HG02610 (cell line): ENCODE data around the gene PTGIS.

Experiments
- ATAC-seq: cut with Tn5 transposase; IDR thresholded peaks from one replicate; pipeline ENCODE4 v1.9.1; 2021; ENCODE audit warnings: mild to moderate bottlenecking, moderate library complexity; ENCODE audit not compliant: unreplicated experiment

The PTGIS gene

GRCh38 chr20:49476016-49476355, 92.0 kb downstream of the PTGIS start:
- ATAC-seq: no peak

- no peak for ATAC-seq
Measured at GRCh38 chr20:49475292-49476015, 92.5 kb downstream of the PTGIS start.

- ATAC-seq: no peak
Measured at GRCh38 chr20:49471397-49471796, 96.5 kb downstream of the PTGIS start.

- ATAC-seq: no peak
Measured at GRCh38 chr20:49470922-49471321, 97.0 kb downstream of the PTGIS start.

GRCh38 chr20:49469060-49469459, 98.9 kb downstream of the PTGIS start:
- ATAC-seq: no peak

GRCh38 chr20:49468412-49468811, 99.5 kb downstream of the PTGIS start:
- ATAC-seq: no peak

- ATAC-seq: no peak
Measured at GRCh38 chr20:49466114-49466912, 101.6 kb downstream of the PTGIS start.

- no peak for ATAC-seq
Measured at GRCh38 chr20:49464556-49464955, 103.4 kb downstream of the PTGIS start.

- ATAC-seq: no peak
Measured at GRCh38 chr20:49462626-49463025, 105.3 kb downstream of the PTGIS start.

- ATAC-seq: no peak
Measured at GRCh38 chr20:49461894-49462620, 105.9 kb downstream of the PTGIS start.

GRCh38 chr20:49460916-49461315, 107.0 kb downstream of the PTGIS start:
- ATAC-seq: no peak

- no peak for ATAC-seq
Measured at GRCh38 chr20:49460131-49460530, 107.8 kb downstream of the PTGIS start.

GRCh38 chr20:49459684-49460083, 108.3 kb downstream of the PTGIS start:
- ATAC-seq: no peak

- ATAC-seq: no peak
Measured at GRCh38 chr20:49457444-49457843, 110.5 kb downstream of the PTGIS start.

GRCh38 chr20:49456646-49457045, 111.3 kb downstream of the PTGIS start:
- ATAC-seq: no peak

- ATAC-seq: no peak
Measured at GRCh38 chr20:49455691-49456090, 112.2 kb downstream of the PTGIS start.
